ENCODE data around the gene MAPT.

GRCh38 chr17:46007461-46007965 is 113.2 kb downstream of the MAPT start:
- TF ChIP-seq EZH2 (IDR thresholded peaks at IDR 0.05; ENCODE audit: insufficient read depth, low read length) = no peak
- no peak for TF ChIP-seq CTCF (IDR thresholded peaks at IDR 0.05; ENCODE audit: insufficient read depth, low read depth, low read length)

Data from astrocyte (in vitro differentiated cells and primary cell).